ENCODE results near the gene CHMP2B.

Gene CHMP2B

DNA sequence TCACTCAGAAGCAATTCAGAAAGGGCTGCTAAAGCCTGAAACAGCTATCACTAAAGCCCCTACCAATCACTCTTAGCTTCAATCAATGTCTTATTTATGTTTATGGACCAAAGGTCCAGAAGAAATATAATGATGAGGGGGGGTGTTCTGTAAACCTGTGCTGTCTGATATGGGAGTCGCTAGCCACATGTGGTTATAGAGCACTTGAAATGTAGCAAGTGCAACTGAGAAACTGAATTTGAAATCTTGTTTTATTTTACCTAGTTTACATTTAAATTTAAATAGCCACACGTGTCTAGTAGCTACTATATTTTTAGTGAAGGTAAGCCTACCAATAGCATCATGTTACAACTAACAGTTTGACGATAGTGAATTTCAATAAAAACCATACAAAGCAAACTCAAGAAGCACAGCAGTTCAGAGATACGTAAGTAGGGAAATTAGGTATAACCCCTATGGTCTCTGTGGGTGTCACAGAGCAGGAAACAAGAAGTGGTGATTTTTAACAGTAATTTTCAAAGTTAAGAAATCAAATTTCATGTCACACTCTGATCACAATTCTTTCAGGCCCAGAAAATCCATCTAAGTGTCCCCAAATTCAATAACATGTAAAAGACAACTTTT lies 45.7 kb downstream of the CHMP2B start:
- TF ChIP-seq, protein P1, sequence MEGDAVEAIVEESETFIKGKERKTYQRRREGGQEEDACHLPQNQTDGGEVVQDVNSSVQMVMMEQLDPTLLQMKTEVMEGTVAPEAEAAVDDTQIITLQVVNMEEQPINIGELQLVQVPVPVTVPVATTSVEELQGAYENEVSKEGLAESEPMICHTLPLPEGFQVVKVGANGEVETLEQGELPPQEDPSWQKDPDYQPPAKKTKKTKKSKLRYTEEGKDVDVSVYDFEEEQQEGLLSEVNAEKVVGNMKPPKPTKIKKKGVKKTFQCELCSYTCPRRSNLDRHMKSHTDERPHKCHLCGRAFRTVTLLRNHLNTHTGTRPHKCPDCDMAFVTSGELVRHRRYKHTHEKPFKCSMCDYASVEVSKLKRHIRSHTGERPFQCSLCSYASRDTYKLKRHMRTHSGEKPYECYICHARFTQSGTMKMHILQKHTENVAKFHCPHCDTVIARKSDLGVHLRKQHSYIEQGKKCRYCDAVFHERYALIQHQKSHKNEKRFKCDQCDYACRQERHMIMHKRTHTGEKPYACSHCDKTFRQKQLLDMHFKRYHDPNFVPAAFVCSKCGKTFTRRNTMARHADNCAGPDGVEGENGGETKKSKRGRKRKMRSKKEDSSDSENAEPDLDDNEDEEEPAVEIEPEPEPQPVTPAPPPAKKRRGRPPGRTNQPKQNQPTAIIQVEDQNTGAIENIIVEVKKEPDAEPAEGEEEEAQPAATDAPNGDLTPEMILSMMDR (IDR thresholded peaks at IDR 0.05; ENCODE audit: low read depth, low read length) = no peak
- TF ChIP-seq EZH2phosphoT487 (IDR thresholded peaks at IDR 0.05; ENCODE audit: low read depth) = 0 out of 2 replicates have a peak, but pooled peaks have one; percentile 11
- Histone ChIP-seq H3K36me3 (replicated peaks; ENCODE audit: low read depth, low read length) (no peaks in the 10 kb centered on the region), H2AFZ (ENCODE audit: low read depth, low read length) (peak overlapping the region; percentile 42; the same call in 1 of the 2 replicates), H3K27me3 (ENCODE audit: low read depth, low read length) (0 out of 2 replicates have a peak, but pooled peaks cover 10% of the 10 kb centered on the region), H4K20me1 (ENCODE audit: insufficient read depth, low read length) (no peaks in the 10 kb centered on the region), H3K4me3 (ENCODE audit: low read length) (peak overlapping the region; percentile 62), H3K79me2 (ENCODE audit: low read length) (no peaks in the 10 kb centered on the region), H3K9ac (ENCODE audit: low read length) (peak overlapping the region; percentile 10; the same call in 1 of the 2 replicates), H3K4me2 (ENCODE audit: low read length) (peak overlapping the region; percentile 86), H3K9me3 (ENCODE audit: insufficient read depth, low read length) (no peaks in the 10 kb centered on the region), H3K4me1 (ENCODE audit: low read length) (peaks cover 37% of the 10 kb centered on the region), H3K27ac (ENCODE audit: low read length) (peak overlapping the region; percentile 21; the same call in 1 of the 2 replicates)

GRCh38 chr3:87276484-87276883 lies 49.4 kb downstream of the CHMP2B start, which contains the start of gene POU1F1:
TSS of gene POU1F1 (minus strand) at chr3:87276584. CDS start at chr3:87276462, 122 bp downstream.
- 0 out of 2 replicates have a peak, but pooled peaks cover 10% of the 10 kb centered on the region for H3K27me3 ChIP-seq (ENCODE audit: low read depth, low read length)
- TF ChIP-seq EZH2phosphoT487 (IDR thresholded peaks at IDR 0.05; ENCODE audit: low read depth) = no peak
- TF ChIP-seq, protein P1 (IDR thresholded peaks at IDR 0.05; ENCODE audit: low read depth, low read length) = no peak
- H3K4me3 ChIP-seq (ENCODE audit: low read length) = no peak within 1 kb of the TSS
- H3K4me2 ChIP-seq (ENCODE audit: low read length) = no peak within 1 kb of the TSS
- H3K79me2 ChIP-seq (ENCODE audit: low read length) = no peaks in the 10 kb centered on the region
- peaks cover 16% of the 10 kb centered on the region for H3K4me1 ChIP-seq (ENCODE audit: low read length)
- no peaks in the 10 kb centered on the region for H4K20me1 ChIP-seq (ENCODE audit: insufficient read depth, low read length)
- H2AFZ ChIP-seq (ENCODE audit: low read depth, low read length) = no peak within 1 kb of the TSS
- H3K9ac ChIP-seq (ENCODE audit: low read length) = no peak within 1 kb of the TSS
- no peaks in the 10 kb centered on the region for H3K9me3 ChIP-seq (ENCODE audit: insufficient read depth, low read length)
- no peaks in the 10 kb centered on the region for H3K36me3 ChIP-seq (replicated peaks; ENCODE audit: low read depth, low read length)
- no peak within 1 kb of the TSS for H3K27ac ChIP-seq (ENCODE audit: low read length)

DNA sequence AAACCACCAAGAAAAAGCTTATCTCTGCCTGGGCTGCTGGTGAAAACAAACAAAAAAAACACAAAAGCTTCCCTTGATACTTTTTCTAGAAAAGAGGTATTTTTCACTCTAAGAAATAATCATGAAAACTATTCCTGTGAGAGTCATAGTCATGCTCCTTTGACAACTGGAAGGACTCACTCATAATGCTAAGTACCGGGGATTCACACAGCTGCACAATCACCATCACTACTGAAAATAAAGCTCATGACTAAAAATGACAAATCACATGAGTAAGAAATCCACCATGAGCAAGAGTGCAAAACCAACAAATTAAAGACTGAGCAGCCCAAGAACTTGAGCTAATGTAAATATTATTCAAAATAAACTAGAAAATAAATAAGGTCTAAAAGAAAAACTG lies 59.9 kb downstream of the CHMP2B start:
- Histone ChIP-seq H3K9me3 (ENCODE audit: insufficient read depth, low read length) (no peaks in the 10 kb centered on the region), H3K4me1 (ENCODE audit: low read length) (peaks cover 11% of the 10 kb centered on the region), H3K27me3 (ENCODE audit: low read depth, low read length) (no peaks in the 10 kb centered on the region), H3K4me3 (ENCODE audit: low read length) (no peak overlapping the region), H3K9ac (ENCODE audit: low read length) (no peak overlapping the region), H3K27ac (ENCODE audit: low read length) (no peak overlapping the region), H4K20me1 (ENCODE audit: insufficient read depth, low read length) (no peaks in the 10 kb centered on the region), H3K4me2 (ENCODE audit: low read length) (no peak overlapping the region), H3K36me3 (replicated peaks; ENCODE audit: low read depth, low read length) (no peaks in the 10 kb centered on the region), H3K79me2 (ENCODE audit: low read length) (no peaks in the 10 kb centered on the region), H2AFZ (ENCODE audit: low read depth, low read length) (no peak overlapping the region)
- TF ChIP-seq, protein P1 (IDR thresholded peaks at IDR 0.05; ENCODE audit: low read depth, low read length) = no peak
- no peak for TF ChIP-seq EZH2phosphoT487 (IDR thresholded peaks at IDR 0.05; ENCODE audit: low read depth)

DNA sequence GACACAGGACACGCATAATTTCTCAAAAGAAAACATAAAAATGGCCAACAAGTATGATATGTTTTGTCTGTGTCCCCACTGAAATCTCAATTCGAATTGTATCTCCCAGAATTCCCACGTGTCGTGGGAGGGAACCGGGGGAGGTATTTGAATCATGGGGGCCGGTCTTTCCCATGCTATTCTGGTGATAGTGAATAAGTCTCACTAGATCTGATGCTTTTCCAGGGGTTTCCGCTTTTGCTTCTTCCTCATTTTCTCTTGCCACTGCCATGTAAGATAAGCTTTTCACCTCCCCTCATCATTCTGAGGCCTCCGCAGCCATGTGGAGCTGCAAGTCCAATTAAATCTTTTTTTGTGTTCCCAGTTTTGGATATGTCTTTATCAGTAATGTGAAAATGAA lies 61.3 kb downstream of the CHMP2B start:
- H3K4me1 ChIP-seq (ENCODE audit: low read length) = peaks cover 11% of the 10 kb centered on the region
- no peak overlapping the region for H3K4me2 ChIP-seq (ENCODE audit: low read length)
- H3K27ac ChIP-seq (ENCODE audit: low read length) = no peak overlapping the region
- H3K9me3 ChIP-seq (ENCODE audit: insufficient read depth, low read length) = no peaks in the 10 kb centered on the region
- H3K36me3 ChIP-seq (replicated peaks; ENCODE audit: low read depth, low read length) = no peaks in the 10 kb centered on the region
- no peak overlapping the region for H3K4me3 ChIP-seq (ENCODE audit: low read length)
- H3K79me2 ChIP-seq (ENCODE audit: low read length) = no peaks in the 10 kb centered on the region
- no peak for TF ChIP-seq EZH2phosphoT487 (IDR thresholded peaks at IDR 0.05; ENCODE audit: low read depth)
- TF ChIP-seq, protein P1 (IDR thresholded peaks at IDR 0.05; ENCODE audit: low read depth, low read length) = no peak
- H4K20me1 ChIP-seq (ENCODE audit: insufficient read depth, low read length) = no peaks in the 10 kb centered on the region
- H3K9ac ChIP-seq (ENCODE audit: low read length) = no peak overlapping the region
- H3K27me3 ChIP-seq (ENCODE audit: low read depth, low read length) = no peaks in the 10 kb centered on the region
- H2AFZ ChIP-seq (ENCODE audit: low read depth, low read length) = no peak overlapping the region

Measured in OCI-LY3 (cell line).